Liver (tissue), 9 donors: Measurements from ENCODE around the gene FLYWCH2. TPM values are rescaled to one million over a fixed set of nuclear protein-coding genes. Genes with fewer than 3 reads are reported as not detected.

Source experiments
- DNase-seq: peaks from one replicate; pipeline ENCODE4 v3.0.0-alpha.2; 2017; ENCODE audit warnings: low spot score
- H3K27ac ChIP-seq, 2 donors: one replicate each; pipeline ENCODE4 v1.7.0; 2013; ENCODE audit warnings: inconsistent platforms in 2 of 2, low read length in 2 of 2, control low read depth in 1 of 2, low read depth in 1 of 2, mild to moderate bottlenecking in 1 of 2
- H3K27me3 ChIP-seq, 4 donors: one replicate each; pipeline versions ENCODE4 v1.6.1 to v1.7.0; 2013; ENCODE audit warnings: low read length in 3 of 4, inconsistent platforms in 1 of 4, mild to moderate bottlenecking in 1 of 4, moderate library complexity in 1 of 4; ENCODE audit not compliant: control insufficient read depth in 4 of 4, insufficient read depth in 4 of 4
- H3K36me3 ChIP-seq, 4 donors: one replicate each; pipeline versions ENCODE4 v1.6.1 to v1.7.0; 2013; ENCODE audit warnings: low read length in 3 of 4, mild to moderate bottlenecking in 3 of 4, low read depth in 1 of 4, moderate library complexity in 1 of 4; ENCODE audit not compliant: control insufficient read depth in 4 of 4, insufficient read depth in 3 of 4
- H3K4me1 ChIP-seq, 4 donors: one replicate each; pipeline versions ENCODE4 v1.6.1 to v1.7.0; 2013; ENCODE audit warnings: low read length in 3 of 4, mild to moderate bottlenecking in 3 of 4, moderate library complexity in 1 of 4; ENCODE audit not compliant: control insufficient read depth in 4 of 4, insufficient read depth in 4 of 4
- H3K4me3 ChIP-seq, 3 donors: one replicate each; pipeline versions ENCODE4 v1.6.1 to v1.7.0; 2013; ENCODE audit warnings: low read length in 3 of 3, control low read depth in 1 of 3, low read depth in 1 of 3, mild to moderate bottlenecking in 1 of 3
- H3K9ac ChIP-seq, 2 donors: one replicate each; pipeline ENCODE4 v1.7.0; 2013; ENCODE audit warnings: low read length in 2 of 2, mild to moderate bottlenecking in 2 of 2, moderate library complexity in 2 of 2, control low read depth in 1 of 2, low read depth in 1 of 2
- H3K9me3 ChIP-seq, 4 donors: one replicate each; pipeline versions ENCODE4 v1.6.1 to v1.7.0; 2013; ENCODE audit warnings: low read length in 3 of 4; ENCODE audit not compliant: control insufficient read depth in 4 of 4
- EGR1 ChIP-seq, 2 donors: IDR thresholded peaks; 2 replicates each; pipeline ENCODE4 v1.6.1; 2016 to 2018; ENCODE audit warnings: antibody characterized with exemption in 2 of 2, low read depth in 2 of 2
- FOXA1 ChIP-seq: IDR thresholded peaks from 2 replicates; pipeline ENCODE4 v1.6.1; 2016; ENCODE audit warnings: antibody characterized with exemption
- FOXA2 ChIP-seq: IDR thresholded peaks from 2 replicates; pipeline ENCODE4 v1.6.1; 2016; ENCODE audit warnings: antibody characterized with exemption
- GABPA ChIP-seq, 2 donors: IDR thresholded peaks in 1 of 2; conservative IDR thresholded peaks in 1 of 2; 2 replicates each; pipeline ENCODE4 v1.6.1; 2016; ENCODE audit warnings: antibody characterized with exemption in 2 of 2, mild to moderate bottlenecking in 1 of 2, moderate library complexity in 1 of 2
- HNF4A ChIP-seq, 2 donors: conservative IDR thresholded peaks; 2 replicates each; pipeline ENCODE4 v1.6.1; 2016; ENCODE audit warnings: antibody characterized with exemption in 2 of 2, mild to moderate bottlenecking in 2 of 2
- HNF4G ChIP-seq: IDR thresholded peaks from 2 replicates; pipeline ENCODE4 v1.6.1; 2016; ENCODE audit warnings: antibody characterized with exemption
- NR2F2 ChIP-seq: IDR thresholded peaks from 2 replicates; pipeline ENCODE4 v1.6.1; 2016; ENCODE audit warnings: antibody characterized with exemption
- RAD21 ChIP-seq, 2 donors: IDR thresholded peaks; 2 replicates each; pipeline ENCODE4 v1.6.1; 2016; ENCODE audit warnings: antibody characterized with exemption in 2 of 2, mild to moderate bottlenecking in 2 of 2
- TAF1 ChIP-seq: conservative IDR thresholded peaks from 2 replicates; pipeline ENCODE4 v1.6.1; 2016; ENCODE audit warnings: antibody characterized with exemption, mild to moderate bottlenecking
- YY1 ChIP-seq: IDR thresholded peaks from 2 replicates; pipeline ENCODE4 v1.6.1; 2016; ENCODE audit warnings: antibody characterized with exemption, mild to moderate bottlenecking
- WGBS: extraction: QIAGEN DNeasy Blood & Tissue Kit; methylation state at CpG from one replicate; pipeline ENCODE4 v1.1.7; 2013; 5-methylcytosine and 5-hydroxymethylcytosine counted together
- polyA plus RNA-seq, 2 donors: library from polyadenylated mRNA; stranded (reverse) in 1 of 2; unstranded in 1 of 2; fragments of 200-250 nt in 1 of 2; fragments of >200 nt in 1 of 2; fragmentation: Nextera tagmentation in 1 of 2; extraction: Ambion mirVana in 1 of 2; gene quantifications; one replicate each; pipeline versions ENCODE4 v1.2.1 to v1.2.3, GENCODE V29; 2013 to 2015
- total RNA-seq, 2 donors: library from RNA; depleted of rRNA; stranded (reverse); fragments of >200 nt; gene quantifications; one replicate each; pipeline ENCODE4 v1.2.3, GENCODE V29; 2014
- TF ChIP-seq, protein P1 (sequence below): fragments of 150-350 bp; IDR thresholded peaks from 2 replicates; pipeline ENCODE4 v1.5.1; 2017; ENCODE audit warnings: improper control_type of control experiment, low read depth, low read length; ENCODE audit not compliant: missing input control
- TF ChIP-seq, protein P2 (sequence below): IDR thresholded peaks from 2 replicates; pipeline ENCODE4 v1.6.1; 2016; ENCODE audit warnings: antibody characterized with exemption
- TF ChIP-seq, protein P3 (sequence below): IDR thresholded peaks from 2 replicates; pipeline ENCODE4 v1.6.1; 2016; ENCODE audit warnings: antibody characterized with exemption
- TF ChIP-seq, protein P4 (sequence below): IDR thresholded peaks from 2 replicates; pipeline ENCODE4 v1.6.1; 2016; ENCODE audit warnings: antibody characterized with exemption
- donor health status: healthy.
- donor health status: healthy.
- donor health status: healthy.
- donor health status: healthy.
- donor health status: healthy.

FLYWCH2 gene
- total and polyA plus RNA-seq, 4 donors, result 4.9 to 21.0 (median 8.6) TPM

DNA sequence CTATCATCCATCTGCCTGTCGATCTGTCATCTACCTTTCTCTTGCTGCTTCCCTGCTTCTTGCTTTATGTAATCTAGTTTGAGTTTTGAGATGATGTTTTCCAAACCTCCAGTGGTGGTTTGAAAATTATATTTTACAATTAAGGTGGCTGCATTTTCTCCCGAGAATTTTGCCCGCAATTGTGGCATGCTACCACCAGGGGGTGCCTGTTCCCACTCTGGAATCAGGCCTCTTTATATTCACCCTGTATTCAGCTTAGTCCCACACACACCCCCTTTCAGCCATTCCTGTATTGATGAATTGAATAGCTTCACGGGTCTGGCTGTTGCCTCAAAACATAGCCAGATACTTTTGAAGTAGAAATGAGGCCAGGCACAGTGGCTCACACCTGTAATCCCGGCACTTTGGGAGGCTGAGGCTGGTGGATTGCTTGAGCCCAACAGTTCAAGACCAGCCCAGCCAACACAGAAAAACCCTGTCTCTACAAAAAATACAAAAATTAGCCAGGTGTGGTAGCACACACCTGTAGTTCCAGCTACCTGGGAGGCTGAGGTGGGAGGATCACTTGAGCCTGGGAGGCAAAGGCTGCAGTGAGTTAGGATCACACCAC is 28.2 kb upstream of the FLYWCH2 start:
- 60% methylated on average over 5 of the region's 5 CpGs for WGBS
- H3K27me3 ChIP-seq, result peaks cover 0 to 2% (median 0%) of the 10 kb centered on the region in 4 donors
- no peak for DNase-seq

DNA sequence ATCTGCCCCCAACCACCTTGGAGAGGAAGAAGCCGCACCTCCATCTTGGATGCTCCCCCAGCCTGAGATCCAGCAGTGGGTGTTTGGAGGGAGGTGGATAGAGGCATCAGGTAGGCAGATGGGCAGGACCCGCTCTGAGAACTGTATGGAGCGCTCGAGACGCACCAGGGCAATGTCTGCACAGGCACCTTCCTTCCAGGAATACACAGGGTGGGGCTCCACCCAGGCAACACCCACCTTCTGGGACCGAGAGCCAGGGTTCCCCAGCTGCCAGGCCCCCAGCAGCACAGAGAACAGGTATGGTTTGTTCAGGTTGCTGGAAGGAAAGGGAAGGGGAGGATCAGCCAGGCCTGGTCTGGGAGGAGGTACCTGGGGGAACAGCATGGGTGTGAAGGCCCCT is 27.5 kb upstream of the FLYWCH2 start:
- H3K4me3 ChIP-seq, result no peak overlapping the region
- no peak overlapping the region for H3K9ac ChIP-seq
- H3K27me3 ChIP-seq, result peaks cover 0 to 2% (median 0%) of the 10 kb centered on the region in 4 donors
- WGBS, result 79% methylated on average over 6 of the region's 6 CpGs
- no peaks in the 10 kb centered on the region for H3K36me3 ChIP-seq
- no peak for TF ChIP-seq HNF4G
- TF ChIP-seq RAD21 (IDR thresholded peaks at IDR 0.05), result no peak
- no peak for TF ChIP-seq FOXA1
- TF ChIP-seq GABPA (IDR thresholded peaks at IDR 0.05 in 1 of 2, conservative IDR thresholded peaks at IDR 0.05 in 1 of 2), result no peak
- H3K4me1 ChIP-seq, result peaks cover 0 to 5% (median under 1%) of the 10 kb centered on the region in 4 donors
- H3K9me3 ChIP-seq, result peaks cover 0 to 11% (median under 1%) of the 10 kb centered on the region in 4 donors
- no peak for DNase-seq
- H3K27ac ChIP-seq, result no peak overlapping the region

More for the DNA sequence above, 28.2 kb upstream of the FLYWCH2 start:
- Histone ChIP-seq H3K9ac (no peak overlapping the region), H3K36me3 (no peaks in the 10 kb centered on the region), H3K4me3 (no peak overlapping the region), H3K4me1 (peaks cover 0 to 5% (median under 1%) of the 10 kb centered on the region in 4 donors), H3K9me3 (peaks cover 0 to 11% (median under 1%) of the 10 kb centered on the region in 4 donors), H3K27ac (no peak overlapping the region)
- TF ChIP-seq NR2F2, result no peak
- TF ChIP-seq, protein P1, sequence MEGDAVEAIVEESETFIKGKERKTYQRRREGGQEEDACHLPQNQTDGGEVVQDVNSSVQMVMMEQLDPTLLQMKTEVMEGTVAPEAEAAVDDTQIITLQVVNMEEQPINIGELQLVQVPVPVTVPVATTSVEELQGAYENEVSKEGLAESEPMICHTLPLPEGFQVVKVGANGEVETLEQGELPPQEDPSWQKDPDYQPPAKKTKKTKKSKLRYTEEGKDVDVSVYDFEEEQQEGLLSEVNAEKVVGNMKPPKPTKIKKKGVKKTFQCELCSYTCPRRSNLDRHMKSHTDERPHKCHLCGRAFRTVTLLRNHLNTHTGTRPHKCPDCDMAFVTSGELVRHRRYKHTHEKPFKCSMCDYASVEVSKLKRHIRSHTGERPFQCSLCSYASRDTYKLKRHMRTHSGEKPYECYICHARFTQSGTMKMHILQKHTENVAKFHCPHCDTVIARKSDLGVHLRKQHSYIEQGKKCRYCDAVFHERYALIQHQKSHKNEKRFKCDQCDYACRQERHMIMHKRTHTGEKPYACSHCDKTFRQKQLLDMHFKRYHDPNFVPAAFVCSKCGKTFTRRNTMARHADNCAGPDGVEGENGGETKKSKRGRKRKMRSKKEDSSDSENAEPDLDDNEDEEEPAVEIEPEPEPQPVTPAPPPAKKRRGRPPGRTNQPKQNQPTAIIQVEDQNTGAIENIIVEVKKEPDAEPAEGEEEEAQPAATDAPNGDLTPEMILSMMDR, result peak; percentile 7

DNA sequence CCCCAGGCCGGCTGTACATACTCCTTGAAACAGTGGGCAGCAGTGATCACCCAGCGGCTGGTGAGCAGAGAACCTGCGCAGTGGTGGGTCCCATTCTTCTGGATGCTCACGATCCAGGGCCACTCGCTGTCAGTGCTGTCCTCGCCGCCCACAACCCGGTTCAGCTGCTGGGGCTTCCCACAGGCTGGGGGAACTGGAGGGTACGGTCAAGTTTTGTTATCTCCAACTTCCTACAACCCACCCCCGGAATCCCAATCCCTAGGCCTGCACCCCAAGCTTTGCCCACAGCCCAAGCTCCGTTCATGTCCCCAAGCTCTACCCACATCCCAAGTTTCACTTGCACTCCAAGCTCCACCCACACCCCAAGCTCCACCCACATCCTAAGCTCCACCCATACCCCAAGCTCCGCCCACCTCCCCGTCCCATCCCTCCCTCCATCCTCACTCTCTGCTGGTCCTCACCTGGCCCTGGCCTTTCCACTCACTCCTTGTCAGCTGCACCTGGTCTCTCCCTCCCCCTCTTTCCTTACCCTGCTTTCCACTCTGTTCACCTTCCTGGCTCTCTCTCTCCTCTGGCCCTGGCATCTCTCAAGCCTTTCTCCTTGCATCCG is 26.8 kb upstream of the FLYWCH2 start:
- TF ChIP-seq NR2F2 (no peak), YY1 (no peak), HNF4A (conservative IDR thresholded peaks at IDR 0.05) (no peak), EGR1 (IDR thresholded peaks at IDR 0.05; ENCODE audit: low read depth in 2 of 2) (no peak), TAF1 (no peak), FOXA2 (no peak), RAD21 (IDR thresholded peaks at IDR 0.05) (no peak)
- TF ChIP-seq, protein P2, sequence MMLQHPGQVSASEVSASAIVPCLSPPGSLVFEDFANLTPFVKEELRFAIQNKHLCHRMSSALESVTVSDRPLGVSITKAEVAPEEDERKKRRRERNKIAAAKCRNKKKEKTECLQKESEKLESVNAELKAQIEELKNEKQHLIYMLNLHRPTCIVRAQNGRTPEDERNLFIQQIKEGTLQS, result no peak
- TF ChIP-seq, protein P3, sequence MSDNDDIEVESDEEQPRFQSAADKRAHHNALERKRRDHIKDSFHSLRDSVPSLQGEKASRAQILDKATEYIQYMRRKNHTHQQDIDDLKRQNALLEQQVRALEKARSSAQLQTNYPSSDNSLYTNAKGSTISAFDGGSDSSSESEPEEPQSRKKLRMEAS, result no peak
- TF ChIP-seq, protein P1, result no peak
- TF ChIP-seq, protein P4, sequence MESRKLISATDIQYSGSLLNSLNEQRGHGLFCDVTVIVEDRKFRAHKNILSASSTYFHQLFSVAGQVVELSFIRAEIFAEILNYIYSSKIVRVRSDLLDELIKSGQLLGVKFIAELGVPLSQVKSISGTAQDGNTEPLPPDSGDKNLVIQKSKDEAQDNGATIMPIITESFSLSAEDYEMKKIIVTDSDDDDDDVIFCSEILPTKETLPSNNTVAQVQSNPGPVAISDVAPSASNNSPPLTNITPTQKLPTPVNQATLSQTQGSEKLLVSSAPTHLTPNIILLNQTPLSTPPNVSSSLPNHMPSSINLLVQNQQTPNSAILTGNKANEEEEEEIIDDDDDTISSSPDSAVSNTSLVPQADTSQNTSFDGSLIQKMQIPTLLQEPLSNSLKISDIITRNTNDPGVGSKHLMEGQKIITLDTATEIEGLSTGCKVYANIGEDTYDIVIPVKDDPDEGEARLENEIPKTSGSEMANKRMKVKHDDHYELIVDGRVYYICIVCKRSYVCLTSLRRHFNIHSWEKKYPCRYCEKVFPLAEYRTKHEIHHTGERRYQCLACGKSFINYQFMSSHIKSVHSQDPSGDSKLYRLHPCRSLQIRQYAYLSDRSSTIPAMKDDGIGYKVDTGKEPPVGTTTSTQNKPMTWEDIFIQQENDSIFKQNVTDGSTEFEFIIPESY, result no peak
- no peak overlapping the region for H3K27ac ChIP-seq
- DNase-seq, result no peak
- H3K9ac ChIP-seq, result no peak overlapping the region
- WGBS, result 88% methylated on average over 14 of the region's 14 CpGs
- no peak overlapping the region for H3K4me3 ChIP-seq
- H3K36me3 ChIP-seq, result no peaks in the 10 kb centered on the region
- H3K27me3 ChIP-seq, result peaks cover 0 to 2% (median 0%) of the 10 kb centered on the region in 4 donors
- H3K9me3 ChIP-seq, result peaks cover 0 to 14% (median under 1%) of the 10 kb centered on the region in 4 donors
- peaks cover 0 to 5% (median under 1%) of the 10 kb centered on the region in 4 donors for H3K4me1 ChIP-seq
